Measurements from ENCODE around the gene BAD.

BAD gene

GRCh38 chr11:64275841-64276240 lies 8.6 kb downstream of the BAD start:
- no peak for DNase-seq (ENCODE audit: low spot score)

- no peak for DNase-seq (ENCODE audit: low spot score)
Observed at GRCh38 chr11:64275031-64275800, 9.2 kb downstream of the BAD start.

GRCh38 chr11:64269540-64270220 lies 14.8 kb downstream of the BAD start:
- DNase-seq (ENCODE audit: low spot score), result peak; percentile 98

- DNase-seq (ENCODE audit: low spot score), result peak; percentile 74
Observed at GRCh38 chr11:64268893-64269539, 15.4 kb downstream of the BAD start.

GRCh38 chr11:64268025-64268892 lies 16.2 kb downstream of the BAD start:
- no peak for DNase-seq (ENCODE audit: low spot score)

- no peak for DNase-seq (ENCODE audit: low spot score)
Observed at GRCh38 chr11:64267207-64267945, 17.1 kb downstream of the BAD start.

GRCh38 chr11:64266339-64266738 lies 18.1 kb downstream of the BAD start:
- no peak for DNase-seq (ENCODE audit: low spot score)

GRCh38 chr11:64265176-64266160 lies 19.0 kb downstream of the BAD start:
- no peak for DNase-seq (ENCODE audit: low spot score)

GRCh38 chr11:64264371-64264852 lies 20.1 kb downstream of the BAD start:
- no peak for DNase-seq (ENCODE audit: low spot score)

GRCh38 chr11:64263947-64264317 lies 20.5 kb downstream of the BAD start:
- DNase-seq (ENCODE audit: low spot score), result no peak

- no peak for DNase-seq (ENCODE audit: low spot score)
Observed at GRCh38 chr11:64263021-64263946, 21.2 kb downstream of the BAD start.

GRCh38 chr11:64262271-64263002 lies 22.0 kb downstream of the BAD start:
- no peak for DNase-seq (ENCODE audit: low spot score)

GRCh38 chr11:64261556-64262080 lies 22.8 kb downstream of the BAD start:
- DNase-seq (ENCODE audit: low spot score), result no peak

GRCh38 chr11:64260147-64260708 lies 24.2 kb downstream of the BAD start:
- DNase-seq (ENCODE audit: low spot score), result no peak

- DNase-seq (ENCODE audit: low spot score), result no peak
Observed at GRCh38 chr11:64259533-64260067, 24.9 kb downstream of the BAD start.

- no peak for DNase-seq (ENCODE audit: low spot score)
Observed at GRCh38 chr11:64258946-64259532, 25.4 kb downstream of the BAD start.

GRCh38 chr11:64258356-64258755 lies 26.1 kb downstream of the BAD start:
- DNase-seq (ENCODE audit: low spot score), result no peak

All from ecto neural progenitor cell (in vitro differentiated cells).